ENCODE measurements around the gene PTPN22.

The PTPN22 gene

DNA sequence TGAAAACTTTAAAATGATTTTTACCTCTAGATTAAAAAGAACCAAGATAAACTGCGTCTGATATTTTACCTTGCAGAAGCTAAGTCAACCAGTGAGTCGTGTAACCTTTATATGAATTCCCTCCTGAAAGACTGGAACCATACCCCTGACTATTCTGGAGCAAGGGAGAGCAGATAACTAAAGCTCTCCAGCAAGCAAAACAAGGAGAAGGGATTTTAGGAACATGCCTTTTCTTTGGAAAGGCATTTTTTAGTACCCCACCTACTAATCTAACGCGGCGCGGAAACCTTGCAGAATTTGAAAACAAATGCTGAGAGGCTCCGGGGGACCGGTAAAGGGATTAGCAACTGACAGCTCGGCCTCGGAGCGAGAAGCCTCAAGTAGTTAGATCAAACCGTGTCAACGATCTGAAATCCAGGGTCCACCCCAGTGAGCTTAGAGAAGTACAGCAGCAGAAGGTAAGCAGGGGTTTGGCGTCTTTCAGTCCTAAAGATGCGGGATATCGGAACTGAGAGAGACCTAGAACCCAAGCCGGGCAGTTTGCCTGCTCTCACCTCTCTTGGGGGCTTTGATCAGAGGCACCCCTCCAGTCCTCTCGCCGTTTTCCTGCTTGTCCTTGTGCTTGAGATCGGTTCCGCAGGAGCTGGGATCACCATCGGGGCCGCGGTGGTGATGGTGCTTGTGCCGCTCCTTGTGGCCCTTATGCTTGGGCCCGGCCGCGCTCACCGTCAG lies 60.2 kb downstream of the PTPN22 start:
- peaks cover 2% of the 10 kb centered on the region; the same call in 1 of the 2 replicates for H3K4me1 ChIP-seq (ENCODE audit: control insufficient read depth, insufficient read depth, low read length)
- TF ChIP-seq ZBTB20 (tag by site-specific recombination; IDR thresholded peaks at IDR 0.05) (peak; percentile 94; the same call in 1 of the 2 replicates), ZNF2 (tag by site-specific recombination; IDR thresholded peaks at IDR 0.05) (peak; percentile 28; the same call in 1 of the 2 replicates), ZNF560 (tag by site-specific recombination; IDR thresholded peaks at IDR 0.05; ENCODE audit: borderline replicate concordance) (no peak), ZNF501 (tag by site-specific recombination; IDR thresholded peaks at IDR 0.05) (peak; percentile 57), ZNF239 (tag by site-specific recombination; IDR thresholded peaks at IDR 0.05) (no peak), ZNF514 (tag by site-specific recombination; IDR thresholded peaks at IDR 0.05) (no peak), ZNF555 (tag by site-specific recombination; conservative IDR thresholded peaks at IDR 0.05) (no peak), ZNF121 (tag by site-specific recombination; IDR thresholded peaks at IDR 0.05) (0 out of 2 replicates have a peak, but pooled peaks have one; percentile 97), ZBTB17 (tag by site-specific recombination; IDR thresholded peaks at IDR 0.05) (peak; percentile 77), ZFP37 (tag by site-specific recombination; IDR thresholded peaks at IDR 0.05) (0 out of 2 replicates have a peak, but pooled peaks have one; percentile 40), ZNF426 (tag by site-specific recombination; IDR thresholded peaks at IDR 0.05) (no peak), ZNF658 (tag by site-specific recombination; IDR thresholded peaks at IDR 0.05) (no peak), ZNF148 (tag by site-specific recombination; IDR thresholded peaks at IDR 0.05; ENCODE audit: borderline replicate concordance) (no peak), ZNF140 (tag by site-specific recombination; IDR thresholded peaks at IDR 0.05) (0 out of 2 replicates have a peak, but pooled peaks have one; percentile 34)
- TF ChIP-seq, protein P1, sequence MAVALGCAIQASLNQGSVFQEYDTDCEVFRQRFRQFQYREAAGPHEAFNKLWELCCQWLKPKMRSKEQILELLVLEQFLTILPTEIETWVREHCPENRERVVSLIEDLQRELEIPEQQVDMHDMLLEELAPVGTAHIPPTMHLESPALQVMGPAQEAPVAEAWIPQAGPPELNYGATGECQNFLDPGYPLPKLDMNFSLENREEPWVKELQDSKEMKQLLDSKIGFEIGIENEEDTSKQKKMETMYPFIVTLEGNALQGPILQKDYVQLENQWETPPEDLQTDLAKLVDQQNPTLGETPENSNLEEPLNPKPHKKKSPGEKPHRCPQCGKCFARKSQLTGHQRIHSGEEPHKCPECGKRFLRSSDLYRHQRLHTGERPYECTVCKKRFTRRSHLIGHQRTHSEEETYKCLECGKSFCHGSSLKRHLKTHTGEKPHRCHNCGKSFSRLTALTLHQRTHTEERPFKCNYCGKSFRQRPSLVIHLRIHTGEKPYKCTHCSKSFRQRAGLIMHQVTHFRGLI (tag by site-specific recombination; IDR thresholded peaks at IDR 0.05) = no peak
- H3K36me3 ChIP-seq (ENCODE audit: control insufficient read depth in 2 of 2, insufficient read depth in 1 of 2, low read length in 2 of 2) = peaks cover 0 to 5% of the 10 kb centered on the region in 2 experiments; a peak in 1 of 3 replicates
- H3K9me3 ChIP-seq (ENCODE audit: control insufficient read depth, insufficient read depth, low read depth, low read length) = no peaks in the 10 kb centered on the region
- ChIA-PET CTCF (interaction anchor here (0.6 to 1.0 kb wide), 4 partner anchors 15 to 726 kb away, joined by 3 read pairs; no protein-coding TSS in a partner anchor), POLR2A (interaction anchor here (1.3 to 2.2 kb wide), 5 partner anchors 27 to 738 kb away, joined by 3 to 32 read pairs (median 7); partner anchors contain the start of genes AP4B1, DCLRE1B, LRIG2 and PHTF1)
- H3K4me3 ChIP-seq (ENCODE audit: low read depth, low read length) = peak overlapping the region; percentile 90
- peak overlapping the region; percentile 32; the same call in 1 of the 2 replicates for H3K27ac ChIP-seq (ENCODE audit: extremely low read depth, low read depth, low read length)

DNA sequence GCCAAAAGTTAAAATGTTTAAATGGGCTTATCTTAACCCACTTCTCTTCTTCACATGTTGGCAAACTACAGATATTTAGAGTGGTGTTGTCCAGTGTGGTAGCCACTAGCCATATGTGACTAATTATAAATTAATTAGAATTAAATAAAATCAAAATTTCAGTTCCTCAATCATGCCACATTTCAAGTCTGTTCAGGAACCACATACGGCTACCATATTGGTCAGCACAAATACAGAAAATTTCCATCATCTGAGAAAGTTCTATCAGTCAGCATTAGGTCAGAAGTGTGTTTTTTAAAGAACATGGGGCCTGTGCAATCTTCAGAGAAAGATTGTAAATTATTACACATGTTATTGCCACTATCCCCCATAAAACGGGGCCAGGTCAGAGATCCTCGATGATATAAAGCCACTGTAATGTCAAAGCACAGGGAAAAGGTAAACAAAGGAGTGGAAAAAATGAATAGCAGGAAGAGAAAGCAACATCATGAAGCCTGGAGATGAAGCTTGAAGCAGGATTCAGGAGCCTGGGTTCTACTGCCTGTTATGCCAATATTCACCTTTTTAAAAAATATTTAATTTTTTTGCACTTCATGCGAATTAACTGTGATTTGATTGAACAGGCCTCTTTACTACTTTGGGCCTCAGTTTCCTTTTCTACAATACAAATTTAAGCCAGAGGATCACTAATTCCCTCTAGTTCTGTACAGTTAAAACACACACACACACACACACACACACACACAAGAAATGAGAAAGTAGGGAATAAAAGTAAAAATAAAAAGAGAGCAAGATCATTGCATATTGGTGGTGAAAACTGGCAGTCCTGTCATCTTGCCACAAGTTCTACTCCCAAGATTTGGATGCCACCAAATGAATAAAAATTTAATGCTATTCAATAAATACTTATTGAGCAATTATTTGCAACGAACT lies 61.6 kb downstream of the PTPN22 start:
- Histone ChIP-seq H3K4me1 (ENCODE audit: control insufficient read depth, insufficient read depth, low read length) (peaks cover 5% of the 10 kb centered on the region), H3K9me3 (ENCODE audit: control insufficient read depth, insufficient read depth, low read depth, low read length) (no peaks in the 10 kb centered on the region), H3K27ac (ENCODE audit: extremely low read depth, low read depth, low read length) (no peak overlapping the region), H3K4me3 (ENCODE audit: low read depth, low read length) (peak overlapping the region; percentile 90), H3K36me3 (ENCODE audit: control insufficient read depth in 2 of 2, insufficient read depth in 1 of 2, low read length in 2 of 2) (peaks cover 0 to 5% of the 10 kb centered on the region in 2 experiments; a peak in 1 of 3 replicates)
- ChIA-PET POLR2A (no interaction called here), CTCF (no interaction called here)
- TF ChIP-seq ZNF121 (tag by site-specific recombination; IDR thresholded peaks at IDR 0.05) = peak; percentile 76
- no peak for TF ChIP-seq ZNF792 (tag by site-specific recombination; IDR thresholded peaks at IDR 0.05)
- no peak for TF ChIP-seq ZNF140 (tag by site-specific recombination; IDR thresholded peaks at IDR 0.05)
- TF ChIP-seq ZNF174 (tag by site-specific recombination; IDR thresholded peaks at IDR 0.05) = no peak
- no peak for TF ChIP-seq ZNF146 (tag by site-specific recombination; IDR thresholded peaks at IDR 0.05)
- TF ChIP-seq ZBTB8A (tag by site-specific recombination; IDR thresholded peaks at IDR 0.05) = no peak
- no peak for TF ChIP-seq ZNF529 (tag by site-specific recombination; IDR thresholded peaks at IDR 0.05; ENCODE audit: insufficient replicate concordance)
- TF ChIP-seq EGR2 (tag by site-specific recombination; IDR thresholded peaks at IDR 0.05; ENCODE audit: low read depth) = no peak
- TF ChIP-seq ZFP3 (tag by site-specific recombination; IDR thresholded peaks at IDR 0.05; ENCODE audit: low read depth) = no peak
- TF ChIP-seq GLI2 (tag by site-specific recombination; IDR thresholded peaks at IDR 0.05; ENCODE audit: borderline replicate concordance, low read depth) = no peak
- TF ChIP-seq, protein P2, sequence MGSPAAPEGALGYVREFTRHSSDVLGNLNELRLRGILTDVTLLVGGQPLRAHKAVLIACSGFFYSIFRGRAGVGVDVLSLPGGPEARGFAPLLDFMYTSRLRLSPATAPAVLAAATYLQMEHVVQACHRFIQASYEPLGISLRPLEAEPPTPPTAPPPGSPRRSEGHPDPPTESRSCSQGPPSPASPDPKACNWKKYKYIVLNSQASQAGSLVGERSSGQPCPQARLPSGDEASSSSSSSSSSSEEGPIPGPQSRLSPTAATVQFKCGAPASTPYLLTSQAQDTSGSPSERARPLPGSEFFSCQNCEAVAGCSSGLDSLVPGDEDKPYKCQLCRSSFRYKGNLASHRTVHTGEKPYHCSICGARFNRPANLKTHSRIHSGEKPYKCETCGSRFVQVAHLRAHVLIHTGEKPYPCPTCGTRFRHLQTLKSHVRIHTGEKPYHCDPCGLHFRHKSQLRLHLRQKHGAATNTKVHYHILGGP (tag by site-specific recombination; IDR thresholded peaks at IDR 0.05) = no peak
